SU-DHL-6 (cell line): ENCODE results near the gene ZMYND8.

Experiments
- H2AFZ ChIP-seq: fragments of 200-600 bp; sonication (generic); 2 replicates; pipeline ENCODE4 v1.6.1; 2014; ENCODE audit warnings: low read depth, mild to moderate bottlenecking, moderate library complexity, mixed read lengths, antibody characterized with exemption, low read length; ENCODE audit not compliant: severe bottlenecking
- H3F3A ChIP-seq: fragments of 200-600 bp; shearing (Covaris generic); 2 replicates; pipeline ENCODE4 v1.6.0; 2016; ENCODE audit warnings: antibody characterized with exemption, mild to moderate bottlenecking; ENCODE audit not compliant: insufficient read depth
- H3K27ac ChIP-seq: fragments of 200-600 bp; sonication (generic); 2 replicates; pipeline ENCODE4 v1.5.1; 2016; ENCODE audit warnings: low read depth, mild to moderate bottlenecking, low read length, moderate library complexity, mixed read lengths
- H3K27me3 ChIP-seq: fragments of 200-600 bp; sonication (generic), shearing (Covaris generic); 2 replicates; pipeline ENCODE4 v1.6.0; 2014; ENCODE audit warnings: mild to moderate bottlenecking, low read length
- H3K36me3 ChIP-seq: fragments of 200-600 bp; sonication (generic); 2 replicates; pipeline ENCODE4 v1.6.1; 2014; ENCODE audit warnings: mild to moderate bottlenecking, low read length, mixed read lengths
- H3K4me2 ChIP-seq: fragments of 300-600, 200-600 bp; shearing (Covaris generic), sonication (generic); 2 replicates; pipeline ENCODE4 v1.6.0; 2014; ENCODE audit warnings: low read length, low read depth, mild to moderate bottlenecking; ENCODE audit not compliant: poor library complexity, severe bottlenecking
- H3K4me3 ChIP-seq: fragments of 200-600 bp; sonication (generic); 2 replicates; pipeline ENCODE4 v1.5.1; 2014; ENCODE audit warnings: antibody characterized with exemption, low read length, mild to moderate bottlenecking, mixed read lengths; ENCODE audit not compliant: insufficient read depth, poor library complexity, severe bottlenecking
- H3K79me2 ChIP-seq: fragments of 200-600 bp; sonication (generic); 2 replicates; pipeline ENCODE4 v1.6.1; 2014; ENCODE audit warnings: mild to moderate bottlenecking, low read length, moderate library complexity; ENCODE audit not compliant: insufficient read depth
- H3K9ac ChIP-seq: fragments of 200-600 bp; sonication (generic); 2 replicates; pipeline ENCODE4 v1.7.0; 2014; ENCODE audit warnings: mild to moderate bottlenecking, low read length
- H3K9me2 ChIP-seq: fragments of 200-600 bp; sonication (generic); replicated peaks from 2 replicates; pipeline ENCODE4 v1.6.1; 2014; ENCODE audit warnings: low read length; ENCODE audit not compliant: insufficient read depth
- H3K9me3 ChIP-seq: fragments of 200-600 bp; sonication (generic); 2 replicates; pipeline ENCODE4 v1.6.1; 2014; ENCODE audit warnings: low read length, mixed read lengths; ENCODE audit not compliant: insufficient read depth
- H4K20me1 ChIP-seq: fragments of 200-600 bp; sonication (generic); 2 replicates; pipeline ENCODE4 v1.6.1; 2014; ENCODE audit warnings: low read depth, mild to moderate bottlenecking, antibody characterized with exemption, low read length, moderate library complexity, mixed read lengths
- EZH2phosphoT487 ChIP-seq: fragments of 200-600 bp; sonication (generic), shearing (Covaris generic); conservative IDR thresholded peaks from 2 replicates; pipeline ENCODE4 v1.6.1; 2018; ENCODE audit warnings: mild to moderate bottlenecking, antibody characterized with exemption, low read length, moderate library complexity, mixed read lengths
- TF ChIP-seq, protein P1 (sequence below): fragments of 200-600 bp; sonication (generic); IDR thresholded peaks from one replicate; pipeline ENCODE4 v1.5.1; 2017; ENCODE audit warnings: antibody characterized with exemption, mild to moderate bottlenecking, low read length, moderate library complexity; ENCODE audit not compliant: insufficient read depth, poor library complexity, severe bottlenecking

The ZMYND8 gene

GRCh38 chr20:47189060-47189459 lies 167.4 kb downstream of the ZMYND8 start:
- no peak overlapping the region for H3K27ac ChIP-seq
- no peaks in the 10 kb centered on the region for H3K79me2 ChIP-seq
- no peaks in the 10 kb centered on the region for H4K20me1 ChIP-seq
- H3F3A ChIP-seq: no peaks in the 10 kb centered on the region
- H3K36me3 ChIP-seq: no peaks in the 10 kb centered on the region
- no peaks in the 10 kb centered on the region for H3K9me3 ChIP-seq
- H2AFZ ChIP-seq: no peak overlapping the region
- H3K27me3 ChIP-seq: no peaks in the 10 kb centered on the region
- no peaks in the 10 kb centered on the region for H3K9me2 ChIP-seq
- no peak overlapping the region for H3K4me2 ChIP-seq
- H3K4me3 ChIP-seq: no peak overlapping the region
- TF ChIP-seq, protein P1, sequence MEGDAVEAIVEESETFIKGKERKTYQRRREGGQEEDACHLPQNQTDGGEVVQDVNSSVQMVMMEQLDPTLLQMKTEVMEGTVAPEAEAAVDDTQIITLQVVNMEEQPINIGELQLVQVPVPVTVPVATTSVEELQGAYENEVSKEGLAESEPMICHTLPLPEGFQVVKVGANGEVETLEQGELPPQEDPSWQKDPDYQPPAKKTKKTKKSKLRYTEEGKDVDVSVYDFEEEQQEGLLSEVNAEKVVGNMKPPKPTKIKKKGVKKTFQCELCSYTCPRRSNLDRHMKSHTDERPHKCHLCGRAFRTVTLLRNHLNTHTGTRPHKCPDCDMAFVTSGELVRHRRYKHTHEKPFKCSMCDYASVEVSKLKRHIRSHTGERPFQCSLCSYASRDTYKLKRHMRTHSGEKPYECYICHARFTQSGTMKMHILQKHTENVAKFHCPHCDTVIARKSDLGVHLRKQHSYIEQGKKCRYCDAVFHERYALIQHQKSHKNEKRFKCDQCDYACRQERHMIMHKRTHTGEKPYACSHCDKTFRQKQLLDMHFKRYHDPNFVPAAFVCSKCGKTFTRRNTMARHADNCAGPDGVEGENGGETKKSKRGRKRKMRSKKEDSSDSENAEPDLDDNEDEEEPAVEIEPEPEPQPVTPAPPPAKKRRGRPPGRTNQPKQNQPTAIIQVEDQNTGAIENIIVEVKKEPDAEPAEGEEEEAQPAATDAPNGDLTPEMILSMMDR: no peak
- no peak for TF ChIP-seq EZH2phosphoT487
- no peak overlapping the region for H3K9ac ChIP-seq

DNA sequence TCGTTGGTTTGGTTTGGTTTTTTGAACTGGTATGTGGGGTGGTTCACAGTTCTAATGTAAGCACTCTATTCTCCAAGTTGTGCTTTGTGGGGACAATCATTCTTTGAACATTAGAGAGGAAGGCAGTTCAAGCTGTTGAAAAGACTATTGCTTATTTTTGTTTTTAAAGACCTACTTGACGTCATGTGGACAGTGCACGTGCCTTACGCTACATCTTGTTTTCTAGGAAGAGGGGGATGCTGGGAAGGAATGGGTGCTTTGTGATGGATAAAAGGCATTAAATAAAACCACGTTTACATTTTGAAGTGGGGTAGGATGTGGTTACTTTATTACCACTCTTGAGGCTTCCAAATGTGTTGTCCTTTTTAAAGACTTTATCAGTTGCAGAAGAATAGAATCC lies 168.0 kb downstream of the ZMYND8 start:
- Histone ChIP-seq H3K4me3 (no peak overlapping the region), H3F3A (no peaks in the 10 kb centered on the region), H3K9me2 (no peaks in the 10 kb centered on the region), H4K20me1 (no peaks in the 10 kb centered on the region), H3K9ac (no peak overlapping the region), H2AFZ (no peak overlapping the region), H3K4me2 (no peak overlapping the region), H3K36me3 (no peaks in the 10 kb centered on the region), H3K9me3 (no peaks in the 10 kb centered on the region), H3K27me3 (no peaks in the 10 kb centered on the region), H3K79me2 (no peaks in the 10 kb centered on the region), H3K27ac (no peak overlapping the region)
- no peak for TF ChIP-seq EZH2phosphoT487
- TF ChIP-seq, protein P1: no peak

GRCh38 chr20:47187450-47188195 lies 168.9 kb downstream of the ZMYND8 start:
- Histone ChIP-seq H3K79me2 (no peaks in the 10 kb centered on the region), H3K4me3 (no peak overlapping the region), H3K9ac (no peak overlapping the region), H2AFZ (no peak overlapping the region), H3K9me3 (no peaks in the 10 kb centered on the region), H3F3A (no peaks in the 10 kb centered on the region), H3K36me3 (no peaks in the 10 kb centered on the region), H3K4me2 (no peak overlapping the region), H3K27me3 (no peaks in the 10 kb centered on the region), H3K9me2 (no peaks in the 10 kb centered on the region), H4K20me1 (no peaks in the 10 kb centered on the region), H3K27ac (no peak overlapping the region)
- TF ChIP-seq, protein P1: no peak
- no peak for TF ChIP-seq EZH2phosphoT487
